ENCODE results near the gene LIMS3.
"Not testable (repeated sequence)": the region's sequence is repeated elsewhere in the genome, so short reads cannot be mapped to it uniquely, and the experiment has no call there.

GRCh38 chr2:109929222-109929621 is 30.7 kb downstream of the LIMS3 start:
- TF ChIP-seq EZH2phosphoT487 (IDR thresholded peaks at IDR 0.05; ENCODE audit: borderline replicate concordance, low read depth, low read length); CTCF (conservative IDR thresholded peaks at IDR 0.05; ENCODE audit: low read length): not testable (repeated sequence)
